Uterus (tissue), 4 donors: ENCODE data around the gene ZNF474. TPM values are rescaled to one million over a fixed set of nuclear protein-coding genes. Genes with fewer than 3 reads are reported as not detected.

Experiments used
- DNase-seq, 2 donors: peaks; one replicate each; pipeline ENCODE4 v3.0.0-alpha.2; 2019 to 2020
- H3K27ac ChIP-seq, 2 donors: fragments of 200-600 bp; sonication (generic); 1 replicate in 1 of 2; 2 replicates in 1 of 2; pipeline ENCODE4 v1.5.1; 2016 to 2018
- H3K27me3 ChIP-seq, 2 donors: fragments of 200-600 bp; sonication (generic); one replicate each; pipeline ENCODE4 v1.5.1; 2018 to 2019; ENCODE audit warnings: control low read depth in 1 of 2
- H3K36me3 ChIP-seq, 2 donors: fragments of 200-600 bp; sonication (generic); one replicate each; pipeline ENCODE4 v1.5.1; 2019; ENCODE audit warnings: control low read depth in 1 of 2
- H3K4me1 ChIP-seq, 2 donors: fragments of 200-600 bp; sonication (generic); one replicate each; pipeline ENCODE4 v1.5.1; 2018 to 2019; ENCODE audit warnings: control low read depth in 1 of 2
- H3K4me3 ChIP-seq, 2 donors: fragments of 200-600 bp; sonication (generic); 1 replicate in 1 of 2; 2 replicates in 1 of 2; pipeline ENCODE4 v1.5.1; 2018 to 2019; ENCODE audit warnings: mild to moderate bottlenecking in 1 of 2
- H3K9me3 ChIP-seq, 2 donors: fragments of 200-600 bp; sonication (generic); one replicate each; pipeline ENCODE4 v1.5.1; 2019; ENCODE audit warnings: control low read depth in 1 of 2
- CTCF ChIP-seq, 4 experiments: fragments of 200-600 bp in 2 of 4; fragments of 450-650 bp in 2 of 4; sonication (generic) in 2 of 4; IDR thresholded peaks; one replicate each; pipeline ENCODE4 v1.5.1; 2016 to 2019; ENCODE audit warnings: antibody characterized with exemption in 4 of 4, mild to moderate bottlenecking in 2 of 4, moderate library complexity in 1 of 4
- POLR2A ChIP-seq, 2 donors: fragments of 450-650 bp; IDR thresholded peaks; one replicate each; pipeline ENCODE4 v1.6.1; 2016; ENCODE audit warnings: antibody characterized with exemption in 2 of 2, mild to moderate bottlenecking in 1 of 2, moderate library complexity in 1 of 2
- intact Hi-C: fragments of 100-400 bp; cut with DNase I; formaldehyde crosslinking; loops from one replicate; pipeline ENCODE4 v1.15.1; 2023; ENCODE audit warnings: low total_unique reads
- total RNA-seq, 4 donors: library from RNA; depleted of rRNA in 3 of 4; stranded (reverse); fragments of >200 nt in 3 of 4; gene quantifications; one replicate each; pipeline versions ENCODE4 v1.1.0 to v1.2.4, GENCODE V29; 2014 to 2023
- donor health status: DM: yes; HTN: yes; CAD: no.

The ZNF474 gene
- total RNA-seq, 4 donors from 2014 or later, result 0.37 to 1.1 TPM; not detected in 2

GRCh38 chr5:122145906-122146305, 16.6 kb downstream of the ZNF474 start:
- no peak for DNase-seq
- TF ChIP-seq CTCF (IDR thresholded peaks at IDR 0.05) (no peak), POLR2A (IDR thresholded peaks at IDR 0.05) (no peak)
- Histone ChIP-seq H3K36me3 (no peaks in the 10 kb centered on the region), H3K4me1 (no peaks in the 10 kb centered on the region), H3K4me3 (no peak overlapping the region), H3K27me3 (no peaks in the 10 kb centered on the region), H3K9me3 (no peaks in the 10 kb centered on the region), H3K27ac (no peak overlapping the region)
- intact Hi-C loops, result no loop called here

- H3K27me3 ChIP-seq, result no peaks in the 10 kb centered on the region
- DNase-seq, result no peak
- TF ChIP-seq CTCF (IDR thresholded peaks at IDR 0.05), result no peak
- no peak for TF ChIP-seq POLR2A (IDR thresholded peaks at IDR 0.05)
- H3K9me3 ChIP-seq, result no peaks in the 10 kb centered on the region
- no peak overlapping the region for H3K27ac ChIP-seq
- H3K4me1 ChIP-seq, result no peaks in the 10 kb centered on the region
- H3K4me3 ChIP-seq, result no peak overlapping the region
- H3K36me3 ChIP-seq, result no peaks in the 10 kb centered on the region
- intact Hi-C loops, result no loop called here
These were observed 20.2 kb downstream of the ZNF474 start for GRCh38 chr5:122149321-122150090.

- Histone ChIP-seq H3K4me1 (no peaks in the 10 kb centered on the region), H3K36me3 (no peaks in the 10 kb centered on the region), H3K9me3 (no peaks in the 10 kb centered on the region), H3K27ac (no peak overlapping the region), H3K4me3 (no peak overlapping the region), H3K27me3 (no peaks in the 10 kb centered on the region)
- DNase-seq, result no peak
- intact Hi-C loops, result no loop called here
- TF ChIP-seq POLR2A (IDR thresholded peaks at IDR 0.05), result no peak
These were observed 20.9 kb downstream of the ZNF474 start for GRCh38 chr5:122150215-122150614.

GRCh38 chr5:122151640-122152039, 22.3 kb downstream of the ZNF474 start:
- Histone ChIP-seq H3K9me3 (no peaks in the 10 kb centered on the region), H3K4me1 (no peaks in the 10 kb centered on the region), H3K27me3 (no peaks in the 10 kb centered on the region), H3K27ac (no peak overlapping the region), H3K36me3 (no peaks in the 10 kb centered on the region), H3K4me3 (no peak overlapping the region)
- TF ChIP-seq POLR2A (IDR thresholded peaks at IDR 0.05) (no peak), CTCF (IDR thresholded peaks at IDR 0.05) (no peak)
- intact Hi-C loops, result no loop called here
- no peak for DNase-seq

GRCh38 chr5:122152266-122152900, 23.0 kb downstream of the ZNF474 start:
- Histone ChIP-seq H3K27ac (no peak overlapping the region), H3K4me3 (no peak overlapping the region), H3K27me3 (no peaks in the 10 kb centered on the region), H3K36me3 (no peaks in the 10 kb centered on the region), H3K9me3 (no peaks in the 10 kb centered on the region), H3K4me1 (no peaks in the 10 kb centered on the region)
- DNase-seq, result no peak
- intact Hi-C loops, result no loop called here
- TF ChIP-seq CTCF (IDR thresholded peaks at IDR 0.05) (no peak), POLR2A (IDR thresholded peaks at IDR 0.05) (no peak)
